C4-2B (cell line): Measurements from ENCODE around the gene ST7L.

Experiments used
- CTCF ChIP-seq: fragments of 450-650 bp; conservative IDR thresholded peaks from 2 replicates; pipeline ENCODE4 v1.5.1; 2017; ENCODE audit warnings: mild to moderate bottlenecking
- ZFX ChIP-seq: fragments of 450-650 bp; IDR thresholded peaks from 2 replicates; pipeline ENCODE4 v1.6.1; 2017

GRCh38 chr1:112548547-112548946 lies 70.4 kb downstream of the ST7L start:
- TF ChIP-seq CTCF (no peak), ZFX (no peak)
